Peyer's patch (tissue), 4 donors: ENCODE results near the gene CRX.
A peak's percentile ranks its signal among the peaks of the same experiment; 100 is the strongest.

Source experiments
- CTCF ChIP-seq, 6 experiments: fragments of 450-650 bp in 4 of 6; fragments of 200-600 bp in 2 of 6; sonication (generic) in 1 of 6; IDR thresholded peaks; one replicate each; pipeline ENCODE4 v1.5.1; 2017 to 2019; ENCODE audit warnings: antibody characterized with exemption in 6 of 6, mild to moderate bottlenecking in 3 of 6, moderate library complexity in 1 of 6
- POLR2A ChIP-seq, 2 donors: fragments of 450-650 bp; IDR thresholded peaks; one replicate each; pipeline ENCODE4 v1.5.1; 2017; ENCODE audit warnings: antibody characterized with exemption in 2 of 2, mild to moderate bottlenecking in 2 of 2, moderate library complexity in 2 of 2

- peak in 5 of 6 experiments; percentile 18 to 60 (median 43) for TF ChIP-seq CTCF (IDR thresholded peaks at IDR 0.05)
- no peak for TF ChIP-seq POLR2A (IDR thresholded peaks at IDR 0.05)
Measured at GRCh38 chr19:47813304-47813994, 8.3 kb upstream of the CRX start.
